HG02884 (cell line): Measurements from ENCODE around the gene CEP44.
A peak's percentile ranks its signal among the peaks of the same experiment; 100 is the strongest.
"Not testable (repeated sequence)": the region's sequence is repeated elsewhere in the genome, so short reads cannot be mapped to it uniquely, and the experiment has no call there.

Experiments
- ATAC-seq: cut with Tn5 transposase; IDR thresholded peaks from one replicate; pipeline ENCODE4 v1.9.1; 2021; ENCODE audit warnings: mild to moderate bottlenecking, moderate library complexity; ENCODE audit not compliant: unreplicated experiment

Gene CEP44

DNA sequence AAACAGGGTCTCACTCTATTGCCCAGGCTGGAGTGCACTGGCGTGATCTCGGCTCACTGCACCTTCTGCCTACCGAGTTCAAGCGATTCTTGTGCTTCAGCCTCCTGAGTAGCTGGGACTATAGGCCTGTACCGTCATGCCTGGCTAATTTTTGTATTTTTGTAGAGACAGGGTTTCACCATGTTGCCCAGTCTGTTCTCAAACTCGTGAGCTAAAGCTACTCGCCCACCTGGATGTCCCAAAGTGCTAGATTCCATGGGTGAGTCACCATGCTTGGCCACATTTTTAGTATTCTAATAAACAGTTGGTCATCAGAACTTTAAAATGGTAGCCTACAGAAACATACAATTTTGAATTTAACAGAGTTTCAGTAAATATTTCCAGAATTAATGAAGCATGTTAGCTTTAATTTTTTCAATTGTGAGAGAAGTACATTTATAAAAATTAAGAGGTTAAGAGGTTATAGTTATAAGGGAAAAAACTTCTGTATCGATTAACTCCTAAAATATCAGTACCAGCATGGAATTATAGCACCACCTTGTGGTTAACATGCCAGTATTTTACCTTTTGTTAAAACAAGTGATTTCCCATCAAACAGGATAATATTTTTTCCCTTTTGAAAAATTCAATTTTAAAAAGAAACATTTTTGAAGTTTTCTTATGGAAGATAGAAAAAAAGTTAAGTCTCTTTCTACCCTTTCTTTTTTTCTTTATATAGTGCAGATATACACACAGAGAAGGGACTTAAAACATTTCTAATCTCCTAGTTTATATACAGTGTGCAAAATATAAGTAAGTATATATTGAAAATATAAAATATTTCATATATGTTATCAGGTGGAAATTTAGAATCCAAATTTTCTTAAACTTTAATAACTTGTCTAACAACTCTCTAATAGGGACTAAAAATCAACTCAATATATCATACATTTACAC, 35.4 kb downstream of the CEP44 start:
- ATAC-seq = no peak

DNA sequence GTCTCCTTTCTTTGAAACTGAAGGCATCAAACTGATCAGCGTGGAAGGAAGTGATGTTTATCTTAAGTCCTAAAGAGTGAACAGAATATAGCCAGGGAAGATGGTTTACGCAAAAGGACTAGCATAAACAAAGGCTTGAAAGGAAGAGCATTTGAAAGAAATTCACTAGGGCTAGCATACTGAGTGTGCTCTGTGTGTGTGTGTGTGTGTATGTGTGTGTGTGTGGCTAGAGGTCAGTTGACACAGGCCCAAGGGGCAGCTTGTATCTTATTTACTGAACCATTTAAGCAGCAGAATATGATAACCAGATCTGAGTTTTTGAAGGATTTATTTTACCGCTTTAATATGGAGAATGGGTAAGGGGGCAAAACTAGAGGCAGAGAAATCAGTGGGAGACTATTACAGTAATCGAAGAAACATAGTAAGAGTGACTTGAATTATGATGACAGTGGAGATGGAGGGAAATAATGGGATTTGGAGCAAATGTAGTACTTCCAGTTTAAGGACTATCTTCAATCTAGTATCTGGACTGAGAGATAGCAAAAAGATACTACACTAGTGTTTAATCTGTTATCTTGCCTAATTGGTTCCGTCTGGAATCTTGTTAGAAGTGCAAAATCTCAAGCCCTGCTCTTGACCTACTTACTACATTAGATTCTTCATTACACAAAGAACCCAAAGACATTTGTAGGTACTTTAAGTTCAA, 36.9 kb downstream of the CEP44 start:
- ATAC-seq = no peak

DNA sequence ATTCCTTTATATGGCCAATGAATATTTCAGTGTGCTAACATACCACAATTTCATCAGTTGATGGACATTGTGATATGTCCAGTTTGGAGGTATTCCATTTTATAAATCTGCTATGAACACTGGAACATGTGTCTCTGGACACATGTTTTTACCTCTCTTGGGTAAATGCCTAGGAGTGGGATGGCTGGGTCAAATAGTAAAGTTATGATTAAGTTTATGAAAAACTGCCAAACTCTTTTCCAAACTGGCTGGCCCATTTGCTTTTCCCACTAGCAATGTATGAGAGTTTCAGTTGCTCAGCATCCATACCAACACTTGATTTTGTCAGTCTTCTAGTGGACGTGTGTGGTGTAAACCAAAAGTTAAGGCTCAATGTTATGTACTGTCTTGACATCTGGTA, 40.5 kb downstream of the CEP44 start:
- ATAC-seq = no peak

DNA sequence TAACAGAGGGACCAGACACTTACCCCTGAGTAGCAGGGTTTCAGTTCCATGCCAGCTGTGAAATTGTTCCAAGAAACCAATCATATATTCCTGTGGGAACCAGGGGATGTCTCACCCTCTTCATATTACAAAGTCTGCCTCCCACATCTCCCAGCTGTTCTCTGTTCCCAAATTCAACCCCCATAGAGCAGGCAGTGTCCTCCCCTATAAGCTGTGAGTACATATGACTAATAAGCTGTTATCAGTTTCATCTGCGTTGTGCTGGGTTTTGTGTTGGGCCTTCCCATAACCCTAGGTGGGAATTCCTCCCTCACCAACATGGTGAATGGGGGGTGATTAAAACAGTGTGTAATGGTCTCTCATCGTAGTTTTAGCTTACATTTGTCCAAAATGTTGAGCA, 41.0 kb downstream of the CEP44 start:
- no peak for ATAC-seq

DNA sequence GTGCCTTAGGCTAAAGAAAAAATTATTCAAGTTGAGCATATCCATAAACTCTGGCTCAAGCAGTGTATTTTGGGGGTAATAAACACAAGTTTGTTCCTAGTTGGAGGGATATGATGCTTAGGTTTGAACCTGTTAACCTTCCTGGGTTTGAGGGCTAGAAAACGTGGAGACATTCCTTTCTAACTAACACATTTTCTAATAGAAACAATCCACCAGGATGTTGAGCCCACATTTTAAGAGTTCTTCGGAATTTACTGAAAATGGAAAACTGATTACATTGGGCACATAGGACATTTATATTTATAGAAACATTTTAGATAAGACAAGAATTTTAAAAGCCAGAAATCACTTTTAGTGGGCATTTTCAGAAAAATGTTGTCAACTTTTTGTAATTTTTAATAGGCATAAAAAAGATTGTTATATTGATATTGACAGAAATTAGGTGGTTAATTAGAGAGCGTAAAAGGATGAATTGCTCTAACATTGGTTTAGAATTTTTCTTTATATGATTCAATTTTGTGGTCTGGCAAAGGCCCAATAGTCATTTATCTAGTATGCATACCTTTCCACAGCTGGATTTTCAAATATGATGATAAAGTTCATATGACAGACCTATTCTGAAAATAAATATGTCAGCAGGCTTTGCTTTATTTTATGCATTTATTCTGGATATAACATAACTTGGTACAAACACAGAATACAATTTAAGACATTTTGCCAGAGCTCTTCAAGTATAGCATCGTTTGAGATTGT, 49.2 kb downstream of the CEP44 start:
- no peak for ATAC-seq

DNA sequence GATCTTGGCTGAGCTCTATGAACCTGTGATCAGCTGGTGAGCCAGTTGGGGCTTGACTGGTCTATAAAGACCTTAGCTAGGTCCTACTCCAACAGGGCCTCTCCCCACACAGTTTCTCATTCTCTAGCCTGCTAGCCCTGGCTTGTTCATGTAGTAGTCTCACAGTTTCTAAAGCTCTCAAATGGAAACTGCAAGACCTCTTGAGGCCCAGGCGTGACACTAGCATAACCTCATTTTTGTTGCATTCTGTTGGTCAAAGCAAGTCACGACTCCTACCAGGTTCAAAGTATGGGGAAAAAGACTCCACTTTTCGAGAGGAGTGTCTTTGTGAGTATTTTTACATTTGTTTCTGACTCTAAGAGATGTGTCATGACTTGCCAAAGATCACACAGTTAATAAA, 50.9 kb downstream of the CEP44 start:
- ATAC-seq = peak; percentile 92

DNA sequence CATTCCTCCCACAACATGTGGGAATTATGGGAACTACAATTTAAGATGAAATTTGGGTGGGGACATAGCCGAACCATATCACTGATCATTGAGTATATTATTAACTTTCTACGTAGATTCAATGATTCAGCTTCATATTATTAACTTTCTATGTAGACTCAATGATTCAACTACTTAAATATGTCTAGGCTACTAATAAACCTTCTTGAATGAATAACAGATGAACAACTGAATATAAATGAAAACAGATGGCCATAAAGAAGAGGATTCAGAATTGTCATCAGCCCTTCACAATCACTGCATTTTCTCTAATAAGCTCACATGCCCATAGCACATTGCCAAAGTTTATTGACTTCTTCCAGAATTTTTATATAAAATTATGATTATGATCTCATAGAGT, 57.0 kb downstream of the CEP44 start:
- no peak for ATAC-seq

DNA sequence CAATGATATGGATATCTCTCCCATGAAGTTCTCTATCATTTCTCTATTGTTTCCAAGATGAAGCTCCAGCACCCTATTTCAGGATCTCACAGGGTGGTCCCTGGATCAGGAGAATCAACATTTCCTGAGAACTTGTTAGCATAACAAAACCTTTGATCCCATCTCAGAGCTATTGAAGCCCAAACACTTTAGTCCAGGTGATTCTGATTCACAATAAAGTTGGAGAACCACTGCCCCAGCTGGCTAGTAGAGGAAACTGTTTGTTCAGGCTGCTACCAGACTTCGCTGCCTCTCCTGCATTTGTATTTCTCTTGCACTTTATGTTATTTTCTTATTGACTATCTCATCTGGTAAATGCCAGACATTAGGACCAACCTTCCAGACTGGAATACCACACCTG, 65.4 kb downstream of the CEP44 start:
- ATAC-seq = no peak

DNA sequence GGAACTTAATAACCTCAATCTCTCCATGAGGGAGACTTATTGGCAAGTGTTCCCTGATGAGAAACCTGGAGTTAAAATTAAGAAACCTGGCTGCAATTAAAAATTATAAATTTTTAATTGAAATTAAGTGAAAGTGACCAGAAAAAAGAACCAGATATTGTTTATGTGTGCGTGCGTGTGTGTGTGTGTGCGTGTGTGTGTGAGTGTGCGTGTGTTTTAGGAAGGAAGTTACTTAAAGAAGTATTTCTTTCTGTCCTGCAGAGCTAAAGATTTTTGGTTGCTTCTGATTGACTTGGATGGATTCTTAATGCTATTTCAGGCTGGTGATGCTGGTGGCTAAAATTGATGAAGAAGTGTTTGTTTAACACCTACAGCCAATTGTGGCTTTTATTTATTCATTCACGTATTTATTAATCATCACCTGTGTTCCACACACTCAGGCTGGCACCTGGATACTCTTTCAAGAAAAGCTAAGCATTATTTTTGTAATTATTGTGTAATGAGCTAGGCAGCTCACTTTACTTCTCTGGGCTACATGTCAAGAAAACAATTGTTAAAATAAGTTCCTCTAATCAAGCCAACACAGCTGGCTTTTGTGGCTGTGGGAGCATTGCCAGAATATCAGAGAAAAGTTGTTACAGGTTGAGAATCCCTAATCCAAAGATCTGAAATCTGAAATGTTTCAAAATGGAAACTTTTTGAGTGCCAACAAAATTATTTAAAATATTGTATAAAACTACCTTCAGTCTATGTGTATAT, 68.5 kb downstream of the CEP44 start:
- no peak for ATAC-seq

DNA sequence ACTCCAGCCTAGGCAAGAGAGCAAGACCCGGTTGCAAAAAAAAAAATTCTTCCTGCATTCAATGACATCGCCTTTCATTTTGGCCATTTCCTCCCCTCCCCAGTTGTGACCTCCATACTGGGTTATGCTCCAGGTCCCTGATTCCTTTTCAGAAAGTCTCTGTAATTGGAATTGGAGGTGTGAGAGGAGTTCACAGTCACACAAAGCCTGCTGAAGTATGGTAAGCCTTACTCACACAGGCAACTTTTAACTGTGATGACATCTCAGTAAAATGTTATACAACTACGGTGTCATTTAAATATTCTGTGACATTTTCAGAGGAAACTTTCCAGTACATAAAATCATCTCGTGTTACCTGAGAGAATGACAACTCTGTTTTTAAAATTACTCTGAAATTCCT, 73.6 kb downstream of the CEP44 start:
- ATAC-seq = no peak

DNA sequence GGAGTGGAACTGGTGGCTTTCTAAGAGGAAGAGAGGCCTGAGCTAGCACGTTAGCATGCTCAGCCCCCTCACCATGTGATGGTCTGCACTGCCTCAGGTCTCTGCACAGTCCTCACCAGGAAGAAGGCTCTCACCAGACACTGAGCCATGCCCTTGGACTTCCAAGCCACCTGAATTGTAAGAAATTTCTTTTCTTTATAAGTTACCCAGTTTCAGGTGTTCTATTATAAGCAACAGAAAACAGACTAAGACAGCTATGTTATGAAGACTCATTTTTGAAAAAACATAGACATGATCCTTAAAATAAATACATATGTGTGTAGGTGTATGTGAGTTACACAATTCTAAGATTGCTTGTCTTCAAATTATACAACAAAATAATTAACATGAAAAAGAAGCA, 74.7 kb downstream of the CEP44 start:
- peak; percentile 62 for ATAC-seq

DNA sequence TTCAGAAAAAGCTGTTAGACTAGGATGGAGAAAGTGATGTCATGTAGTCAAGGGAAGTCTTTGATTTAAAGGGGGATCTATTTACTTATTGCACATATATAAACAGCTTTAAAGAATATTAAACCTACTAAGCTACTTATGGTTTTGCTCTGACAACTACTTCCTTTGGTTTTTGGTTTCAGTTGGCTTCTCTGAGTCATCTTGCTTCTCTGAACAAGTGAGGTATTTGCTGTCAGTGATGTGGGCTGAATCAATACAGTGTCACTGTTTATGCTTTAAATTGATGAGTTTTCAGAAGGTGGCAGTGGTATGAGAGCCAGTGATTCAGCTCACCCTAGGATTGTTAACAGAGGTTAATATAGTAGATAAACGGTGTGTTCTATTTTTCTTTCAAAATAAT, 75.1 kb downstream of the CEP44 start:
- ATAC-seq = peak; percentile 99

DNA sequence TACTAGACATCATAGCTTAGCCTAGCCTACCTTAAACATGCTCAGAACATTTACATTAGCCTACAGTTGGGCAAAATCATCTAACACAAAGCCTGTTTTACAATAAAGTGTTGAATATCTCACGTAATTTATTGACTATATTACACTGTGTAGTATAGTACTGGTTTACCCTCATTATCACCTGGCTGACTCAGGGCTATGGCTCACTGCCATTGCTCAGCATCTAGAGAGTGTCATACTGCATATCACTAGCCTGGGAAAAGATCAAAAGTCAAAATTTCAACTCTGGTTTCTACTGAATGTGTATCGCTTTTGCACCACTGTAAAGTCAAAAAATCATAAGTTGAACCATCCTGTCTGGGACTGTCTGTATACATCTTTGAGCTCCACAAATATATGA, 78.6 kb downstream of the CEP44 start:
- ATAC-seq = no peak

DNA sequence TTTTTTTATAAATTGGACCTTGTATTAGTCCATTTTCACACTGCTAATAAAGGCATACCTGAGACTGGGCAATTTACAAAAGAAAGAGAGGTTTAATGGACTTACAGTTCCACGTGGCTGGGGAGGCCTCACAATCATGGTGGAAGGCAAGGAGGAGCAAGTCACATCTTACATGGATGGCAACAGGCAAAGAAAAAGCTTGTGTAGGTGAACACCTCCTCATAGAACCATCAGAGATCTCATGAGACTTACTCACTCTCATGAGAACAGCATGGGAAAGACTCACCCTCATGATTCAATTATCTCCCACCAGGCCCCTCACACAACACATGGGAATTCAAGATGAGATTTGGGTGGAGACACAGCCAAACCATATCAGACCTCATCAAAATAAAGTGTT, 80.1 kb downstream of the CEP44 start:
- not testable (repeated sequence) for ATAC-seq

DNA sequence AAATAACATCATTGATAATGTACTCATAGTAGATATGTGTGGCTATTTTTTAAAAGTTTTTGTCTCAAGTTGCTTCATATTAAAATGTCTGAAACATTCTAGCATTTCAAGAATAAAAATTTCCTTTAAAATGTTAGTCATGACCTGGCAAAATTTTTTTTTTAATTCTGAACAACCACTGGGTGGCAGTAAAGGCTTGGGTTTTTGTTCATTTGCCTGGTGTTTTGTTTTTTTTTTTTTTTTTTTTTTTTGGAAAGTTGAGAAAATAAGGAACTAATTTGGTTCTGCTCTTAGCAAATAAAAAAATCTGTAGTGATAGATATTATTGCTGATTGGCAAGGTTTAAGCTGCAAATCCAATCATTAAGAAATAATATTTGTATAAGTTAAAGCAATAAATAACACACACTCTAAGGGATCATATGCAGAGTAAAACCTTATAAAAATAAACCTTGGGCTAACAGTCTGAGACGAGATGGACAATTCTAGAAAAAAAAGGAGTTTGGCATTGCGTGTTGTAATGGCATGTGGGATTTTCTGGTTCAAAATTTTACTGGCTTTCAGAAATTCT, 81.4 kb downstream of the CEP44 start:
- ATAC-seq = no peak

DNA sequence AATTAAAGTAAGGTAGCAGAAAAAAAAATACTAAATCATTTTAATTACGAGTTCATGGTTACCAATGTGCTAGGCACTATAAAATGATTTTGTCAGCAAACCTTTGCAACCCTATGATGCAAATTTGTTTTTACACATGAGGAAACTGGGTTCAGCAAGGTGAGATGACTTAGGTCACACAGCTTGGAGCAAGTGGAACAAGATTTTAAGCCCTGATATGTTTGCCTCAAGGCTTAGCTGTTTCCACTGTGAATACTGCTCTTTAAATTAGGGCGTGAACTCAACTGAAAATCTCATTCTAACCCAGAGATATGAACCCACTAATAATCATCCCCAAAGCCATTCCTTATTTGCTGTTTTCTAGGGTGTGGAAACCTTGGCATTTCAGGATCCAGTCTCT, 86.3 kb downstream of the CEP44 start:
- no peak for ATAC-seq

DNA sequence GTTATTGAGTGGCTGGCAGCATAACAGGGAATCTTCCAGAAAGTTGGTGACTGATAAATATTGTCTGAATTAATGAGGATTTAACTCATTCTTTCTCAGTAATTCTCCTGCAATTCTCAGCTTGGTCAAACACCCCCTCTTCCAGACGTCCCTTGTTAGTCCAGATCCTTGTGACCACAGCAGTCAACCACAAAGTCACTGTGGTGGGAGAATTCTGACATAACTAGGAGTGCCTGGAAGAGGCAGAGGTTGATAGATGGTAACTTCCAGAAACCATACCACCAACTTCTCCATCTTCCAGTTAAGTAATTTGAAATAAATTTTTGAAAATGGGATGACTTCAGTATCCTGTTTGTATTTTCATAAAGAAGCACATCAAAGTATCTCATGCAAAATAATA, 90.1 kb downstream of the CEP44 start:
- ATAC-seq = no peak

DNA sequence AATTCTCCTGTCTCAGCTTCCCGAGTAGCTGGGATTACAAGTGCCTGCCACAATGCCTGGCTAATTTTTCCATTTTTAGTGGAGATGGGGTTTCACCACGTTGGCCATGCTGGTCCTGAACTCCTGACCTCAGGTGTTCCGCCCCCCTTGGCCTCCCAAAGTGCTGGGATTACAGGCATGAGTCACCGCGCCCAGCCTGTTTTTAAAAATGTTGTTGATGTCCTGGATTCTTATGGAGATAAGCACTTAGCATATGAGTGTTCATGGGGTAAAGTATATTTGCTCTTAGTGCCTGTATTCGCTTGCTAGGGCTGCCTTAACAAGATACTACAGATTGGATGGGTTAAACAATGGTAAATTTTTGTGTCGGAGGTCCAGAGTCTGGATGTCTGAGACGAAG, 91.7 kb downstream of the CEP44 start:
- no peak for ATAC-seq

DNA sequence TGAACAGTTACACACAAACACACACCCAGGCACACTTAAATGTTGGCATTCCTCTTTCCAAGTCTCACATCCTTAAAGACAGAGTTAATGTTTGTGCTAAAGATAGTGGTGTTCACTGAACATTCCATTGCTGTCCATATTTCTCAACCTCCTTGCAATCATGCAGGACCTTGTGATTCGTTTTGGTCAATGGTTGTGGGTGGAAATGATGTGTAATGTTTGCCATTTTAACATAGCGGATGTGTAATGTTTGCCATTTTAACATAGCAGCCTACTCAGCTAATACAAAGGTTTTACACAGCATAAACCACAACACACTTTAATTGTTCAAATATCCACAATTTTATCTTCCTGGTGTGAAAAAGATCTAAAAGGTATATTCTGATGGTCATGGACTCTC, 93.9 kb downstream of the CEP44 start:
- ATAC-seq = no peak

DNA sequence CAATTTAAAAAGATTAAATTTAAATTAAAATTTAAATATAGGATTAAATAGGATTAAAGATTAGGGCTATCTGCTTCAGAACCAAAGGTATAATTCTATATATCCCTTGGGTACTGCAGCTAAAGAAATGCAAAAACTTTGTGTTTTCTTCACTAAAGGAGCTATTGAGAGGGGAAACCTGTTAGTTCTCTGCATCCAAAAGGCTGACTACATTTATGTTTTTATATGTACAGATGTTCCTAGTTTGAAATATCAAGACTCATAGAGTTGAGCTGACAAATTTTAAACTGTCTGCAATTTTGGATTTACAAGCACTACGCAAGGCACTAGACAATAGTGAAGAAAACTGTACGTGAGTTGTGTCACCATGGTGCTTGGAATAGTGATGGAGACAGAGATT, 95.2 kb downstream of the CEP44 start:
- ATAC-seq = no peak

DNA sequence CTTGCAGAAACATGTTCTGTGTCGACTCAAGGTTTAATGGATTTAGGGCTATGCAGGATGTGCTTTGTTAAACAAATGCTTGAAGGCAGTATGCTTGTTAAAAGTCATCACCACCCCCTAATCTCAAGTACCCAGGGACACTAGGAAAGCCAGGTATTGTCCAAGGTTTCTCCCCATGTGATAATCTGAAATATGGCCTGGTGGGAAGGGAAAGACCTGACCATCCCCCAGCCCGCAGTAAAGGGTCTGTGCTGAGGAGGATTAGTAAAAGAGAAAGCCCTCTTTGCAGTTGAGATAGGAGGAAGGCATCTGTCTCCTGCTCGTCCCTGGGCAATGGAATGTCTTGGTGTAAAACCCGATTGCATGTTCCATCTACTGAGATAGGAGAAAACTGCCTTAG, 96.5 kb downstream of the CEP44 start:
- ATAC-seq = not testable (repeated sequence)
